ENCODE data around the gene MLN.

DNA sequence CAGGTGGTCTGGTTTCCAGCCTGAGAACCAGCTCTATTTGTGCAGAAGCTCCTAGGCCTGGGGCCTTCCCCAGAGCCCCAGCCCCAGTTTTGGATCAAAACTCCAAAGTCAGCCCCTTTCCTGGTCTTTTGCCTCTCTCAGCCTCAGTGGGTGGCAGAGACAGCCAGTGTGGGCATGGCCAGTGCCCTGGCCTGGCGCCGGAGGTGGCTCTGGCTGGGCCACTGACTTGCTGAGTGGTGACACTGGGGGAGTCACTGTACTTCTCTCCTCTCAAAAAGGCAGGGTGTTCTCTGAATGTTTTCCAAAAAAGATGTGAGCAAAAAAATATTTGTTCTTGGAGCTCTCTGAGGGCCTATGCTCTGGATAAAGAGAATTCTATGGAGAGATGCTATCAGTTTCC lies 20.0 kb upstream of the MLN start:
- TF ChIP-seq, protein P1, sequence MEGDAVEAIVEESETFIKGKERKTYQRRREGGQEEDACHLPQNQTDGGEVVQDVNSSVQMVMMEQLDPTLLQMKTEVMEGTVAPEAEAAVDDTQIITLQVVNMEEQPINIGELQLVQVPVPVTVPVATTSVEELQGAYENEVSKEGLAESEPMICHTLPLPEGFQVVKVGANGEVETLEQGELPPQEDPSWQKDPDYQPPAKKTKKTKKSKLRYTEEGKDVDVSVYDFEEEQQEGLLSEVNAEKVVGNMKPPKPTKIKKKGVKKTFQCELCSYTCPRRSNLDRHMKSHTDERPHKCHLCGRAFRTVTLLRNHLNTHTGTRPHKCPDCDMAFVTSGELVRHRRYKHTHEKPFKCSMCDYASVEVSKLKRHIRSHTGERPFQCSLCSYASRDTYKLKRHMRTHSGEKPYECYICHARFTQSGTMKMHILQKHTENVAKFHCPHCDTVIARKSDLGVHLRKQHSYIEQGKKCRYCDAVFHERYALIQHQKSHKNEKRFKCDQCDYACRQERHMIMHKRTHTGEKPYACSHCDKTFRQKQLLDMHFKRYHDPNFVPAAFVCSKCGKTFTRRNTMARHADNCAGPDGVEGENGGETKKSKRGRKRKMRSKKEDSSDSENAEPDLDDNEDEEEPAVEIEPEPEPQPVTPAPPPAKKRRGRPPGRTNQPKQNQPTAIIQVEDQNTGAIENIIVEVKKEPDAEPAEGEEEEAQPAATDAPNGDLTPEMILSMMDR (conservative IDR thresholded peaks at IDR 0.05; ENCODE audit: low read length) = no peak
- TF ChIP-seq EZH2phosphoT487 (IDR thresholded peaks at IDR 0.05; ENCODE audit: borderline replicate concordance) = no peak
